DMS114 treated with DMSO at 0.1 percent for 48 hours (cell line): ENCODE measurements around the gene MACF1.

Experiments
- DNase-seq: peaks from one replicate; lab custom pipeline; 2025; ENCODE audit not compliant: unreplicated experiment; lab: John Stamatoyannopoulos, UW

The MACF1 gene

DNA sequence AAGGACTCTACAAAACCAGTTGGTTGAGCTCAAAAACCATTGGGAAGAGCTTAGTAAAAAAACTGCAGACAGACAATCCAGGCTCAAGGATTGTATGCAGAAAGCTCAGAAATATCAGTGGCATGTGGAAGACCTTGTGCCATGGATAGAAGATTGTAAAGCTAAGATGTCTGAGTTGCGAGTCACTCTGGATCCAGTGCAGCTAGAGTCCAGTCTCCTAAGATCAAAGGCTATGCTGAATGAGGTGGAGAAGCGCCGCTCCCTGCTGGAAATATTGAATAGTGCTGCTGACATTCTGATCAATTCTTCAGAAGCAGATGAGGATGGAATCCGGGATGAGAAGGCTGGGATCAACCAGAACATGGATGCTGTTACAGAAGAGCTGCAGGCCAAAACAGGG, 183.0 kb downstream of the MACF1 start:
- no peak for DNase-seq

DNA sequence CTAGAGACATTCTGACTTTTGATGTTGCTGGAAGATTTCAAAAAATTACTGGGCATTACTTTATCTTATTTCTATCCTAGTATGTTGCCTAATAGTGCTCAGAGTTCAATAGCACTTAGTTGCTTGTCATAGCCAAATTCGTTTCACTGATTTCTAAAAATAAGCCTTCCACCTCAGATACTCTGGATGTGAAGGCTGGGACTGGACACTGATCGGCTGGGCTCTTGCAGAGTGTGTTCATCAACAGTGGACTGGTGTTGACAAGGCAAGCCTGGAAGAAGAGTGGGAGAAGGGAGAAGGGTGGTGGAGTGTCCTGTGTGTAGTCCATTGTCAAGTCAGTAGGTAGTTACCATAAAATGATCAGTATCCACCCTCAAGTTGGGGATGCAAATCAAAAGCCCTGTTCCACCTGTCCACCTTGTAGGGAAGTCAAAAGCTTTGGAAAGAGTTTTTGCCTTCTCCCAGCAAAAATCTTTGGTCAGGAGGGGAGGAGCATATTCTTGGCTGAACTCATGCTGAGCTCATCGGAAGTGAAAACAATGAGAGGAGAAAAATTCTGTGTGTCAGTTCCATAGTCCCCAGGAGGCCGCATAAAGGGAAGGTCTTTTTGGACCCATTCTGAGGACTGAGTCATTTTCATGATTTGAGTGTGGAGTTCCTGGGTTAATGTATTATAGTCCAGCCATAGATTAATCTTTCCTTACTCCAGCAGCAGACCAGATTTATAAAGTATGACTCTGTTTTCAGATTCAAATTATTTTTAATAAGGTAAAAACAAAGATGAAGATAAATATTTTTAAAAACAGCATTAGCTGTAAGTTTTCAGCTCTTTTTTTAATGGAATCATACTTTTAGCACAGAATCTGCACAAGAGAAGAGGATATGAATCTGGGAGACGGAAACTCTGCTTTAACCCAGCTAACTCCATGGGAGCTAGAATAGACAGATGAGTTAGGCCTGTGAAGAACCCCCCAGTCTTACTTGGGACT, 187.5 kb downstream of the MACF1 start:
- DNase-seq = no peak

DNA sequence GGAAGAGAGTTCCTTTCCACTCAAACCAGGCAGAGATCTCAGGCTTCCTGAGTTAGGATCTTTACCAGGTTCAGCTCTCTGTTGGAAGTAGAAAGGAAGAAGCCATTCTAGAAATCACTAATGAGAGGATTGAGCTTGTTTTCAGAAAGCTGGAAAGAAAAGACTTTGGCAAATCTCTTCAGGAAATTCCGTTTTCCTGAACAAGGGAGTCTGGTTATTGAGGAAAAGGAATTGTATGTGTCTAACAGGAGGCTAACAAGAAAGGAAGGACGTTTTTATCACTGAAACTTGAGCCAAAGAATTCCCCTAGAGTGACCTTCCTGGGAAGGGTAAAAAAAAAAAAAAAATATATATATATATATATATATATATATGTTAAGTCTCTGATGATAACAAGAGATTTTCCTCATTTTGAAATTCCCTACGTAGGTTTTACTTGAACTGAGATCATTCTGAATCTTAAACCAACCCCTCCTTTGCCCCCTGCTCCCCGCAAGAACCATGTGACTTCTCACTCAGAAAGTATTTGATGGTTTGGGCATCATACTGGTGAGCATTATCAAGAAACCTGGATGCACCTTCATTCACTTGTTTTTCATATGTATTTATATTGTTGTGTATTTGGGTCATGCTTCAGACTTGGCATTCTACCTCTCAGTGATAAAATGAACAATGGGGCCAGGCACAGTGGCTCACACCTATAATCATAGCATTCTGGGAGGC, 188.5 kb downstream of the MACF1 start:
- no peak for DNase-seq

DNA sequence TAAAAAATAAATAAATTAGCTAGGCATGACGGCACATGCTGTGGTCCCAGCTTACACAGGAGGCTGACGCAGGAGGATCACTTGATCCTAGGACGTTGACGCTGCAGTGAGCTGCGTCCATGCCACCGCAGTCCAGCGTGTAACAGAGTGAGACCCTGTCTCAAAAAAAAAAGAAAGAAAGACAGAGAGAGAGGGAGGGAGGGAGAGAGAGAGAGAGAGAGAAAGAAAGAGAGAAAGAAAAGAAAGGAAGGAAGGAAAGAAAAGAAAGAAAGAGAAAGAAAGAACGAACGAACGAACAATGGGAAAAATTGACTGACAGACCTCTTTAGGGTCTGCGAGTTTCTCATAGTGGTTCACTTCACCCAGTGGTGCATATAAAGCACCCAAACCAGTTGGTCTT, 189.2 kb downstream of the MACF1 start:
- DNase-seq = no peak

DNA sequence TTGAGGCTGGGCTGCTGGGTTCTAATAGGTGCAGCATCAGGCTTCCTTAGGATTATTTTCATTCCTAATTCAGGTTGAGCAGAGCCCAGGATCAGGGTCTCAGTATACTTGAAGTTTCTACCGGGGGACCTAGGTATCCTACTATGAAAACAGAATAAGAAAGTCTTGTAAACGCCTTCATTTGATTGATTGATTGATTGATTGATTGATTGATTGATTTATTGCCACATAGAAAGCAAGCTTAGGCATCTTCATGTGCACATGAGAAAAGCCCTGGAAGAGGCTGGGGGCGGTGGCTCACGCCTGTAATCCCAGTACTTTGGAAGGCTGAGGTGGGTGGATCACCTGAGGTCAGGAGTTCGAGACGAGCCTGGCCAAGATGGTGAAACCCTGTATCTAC, 189.6 kb downstream of the MACF1 start:
- DNase-seq = no peak

DNA sequence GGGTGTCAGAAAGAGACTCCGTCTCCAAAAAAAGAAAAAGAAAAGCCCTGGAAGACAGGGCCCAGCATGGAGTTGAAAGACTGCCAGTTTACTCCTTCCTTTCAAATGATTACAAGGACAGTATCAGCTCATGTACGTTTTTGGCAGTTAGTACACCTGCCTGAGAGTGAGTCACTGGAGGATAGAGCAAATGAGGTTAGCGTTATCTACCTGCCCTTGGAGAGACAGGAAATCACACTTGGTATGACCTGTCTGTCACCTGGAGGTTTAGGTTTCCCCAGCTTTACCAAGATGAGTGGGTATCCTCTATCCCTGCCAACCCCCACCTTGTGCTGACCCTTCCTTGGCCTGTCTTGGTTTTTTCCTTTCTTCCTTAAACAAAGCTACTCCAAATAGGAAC, 190.1 kb downstream of the MACF1 start:
- DNase-seq = no peak

DNA sequence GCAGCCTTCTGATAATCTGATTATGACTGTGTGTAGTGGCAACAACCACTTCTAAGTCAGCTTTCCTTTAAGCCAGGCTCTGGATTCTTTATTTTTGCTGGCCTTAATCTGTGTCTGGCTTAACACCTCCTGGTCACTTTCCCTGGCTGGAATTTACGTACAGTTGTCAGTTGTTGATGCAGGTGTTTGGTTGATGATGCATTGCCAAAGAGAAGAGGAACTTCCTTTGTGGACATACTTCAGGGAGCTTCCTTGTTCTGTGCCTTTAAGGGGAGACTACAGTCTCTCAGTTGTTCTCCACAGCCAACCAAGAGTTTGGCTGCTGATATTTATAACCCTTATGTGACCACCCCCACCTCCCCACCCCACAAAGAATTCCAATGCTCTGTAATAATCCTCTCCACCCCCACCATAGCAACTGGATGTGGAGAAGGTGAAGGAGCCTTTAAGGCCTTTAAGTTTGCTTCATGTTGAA, 190.9 kb downstream of the MACF1 start:
- DNase-seq = no peak

DNA sequence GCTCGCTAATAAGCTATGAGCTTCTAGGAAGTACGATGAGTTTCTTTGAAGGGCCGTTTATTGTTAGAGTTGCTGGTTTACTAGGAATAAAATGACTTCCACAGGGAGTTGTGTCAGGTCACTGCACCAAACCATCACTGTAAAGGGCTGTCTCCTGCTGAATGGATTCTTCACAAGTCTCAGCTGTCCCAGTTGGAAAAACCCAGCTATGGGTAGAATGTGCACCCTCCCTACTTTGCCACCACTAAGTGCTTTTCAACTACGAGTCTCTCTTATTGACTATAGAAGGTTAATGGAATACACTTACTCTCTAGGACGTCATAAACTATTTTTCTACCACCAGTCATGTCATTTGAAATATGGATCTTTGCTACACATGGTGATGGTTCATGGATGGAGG, 192.2 kb downstream of the MACF1 start:
- DNase-seq = no peak

DNA sequence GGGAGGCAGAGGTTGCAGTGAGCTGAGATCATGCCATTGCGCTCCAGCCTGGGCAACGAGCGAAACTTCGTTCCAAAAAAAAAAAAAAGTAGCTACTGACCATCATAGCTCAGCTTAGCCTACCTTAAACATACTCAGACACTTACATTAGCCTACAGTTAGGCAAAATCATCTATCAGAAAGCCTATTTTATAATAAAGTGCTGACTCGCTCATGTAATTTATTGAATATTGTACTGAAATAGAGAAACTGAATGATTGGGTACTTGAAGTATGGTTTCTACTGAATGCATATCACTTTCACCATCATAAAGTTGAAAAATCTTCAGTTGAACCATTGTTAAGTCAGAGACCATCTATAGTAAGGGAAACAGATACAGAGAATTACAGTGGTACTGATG, 193.0 kb downstream of the MACF1 start:
- DNase-seq = no peak

DNA sequence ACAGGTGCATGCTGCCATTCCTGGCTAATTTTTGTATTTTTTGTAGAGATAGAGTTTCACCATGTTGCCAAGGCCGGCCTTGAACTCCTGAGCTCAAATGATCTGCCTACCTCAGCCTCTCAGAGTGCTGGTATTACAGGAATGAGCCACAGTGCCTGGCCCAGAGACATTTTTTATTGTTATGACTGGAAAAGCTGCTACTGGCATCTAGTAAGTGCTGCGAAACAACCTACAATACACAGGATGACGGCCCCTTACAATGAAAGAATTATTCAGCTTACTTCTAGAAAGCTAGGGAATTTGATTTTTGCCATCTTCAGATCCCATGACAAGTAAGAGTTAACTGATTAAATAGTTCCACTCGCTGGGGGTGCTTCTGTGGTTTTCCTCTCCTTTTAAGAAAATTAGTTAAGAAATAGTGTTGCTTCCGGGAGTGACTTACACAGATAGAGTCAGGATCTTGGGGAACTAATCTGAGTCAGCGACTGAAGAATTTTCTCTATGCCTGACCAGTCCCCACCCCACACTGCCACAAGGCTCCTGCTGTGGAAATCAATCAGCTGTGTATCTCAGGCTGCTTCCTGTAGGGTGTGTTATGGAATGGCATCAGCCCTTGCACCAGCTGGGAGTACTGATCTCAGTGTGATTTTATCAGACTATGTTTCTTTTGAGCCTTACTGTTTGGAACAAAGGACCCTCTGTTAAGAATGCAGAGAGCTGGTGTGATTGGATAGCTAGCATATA, 194.0 kb downstream of the MACF1 start:
- DNase-seq = no peak

DNA sequence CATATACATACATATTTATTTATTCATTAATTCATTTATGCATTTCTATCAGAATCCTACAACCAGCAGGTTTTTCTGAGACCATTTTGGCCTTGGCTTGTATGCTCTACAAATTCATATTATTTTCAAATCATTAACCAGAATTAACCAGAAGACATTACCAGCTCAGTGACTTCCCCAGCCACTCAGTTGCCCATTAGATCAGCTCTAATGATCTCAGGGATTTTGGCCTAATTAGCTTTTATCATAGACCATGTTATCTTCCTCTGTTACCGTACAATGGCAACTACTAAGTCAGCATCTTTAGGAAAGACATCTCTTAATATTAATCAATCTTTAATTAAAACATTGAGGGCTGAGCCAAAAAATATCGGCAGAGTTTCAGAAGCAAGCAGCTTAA, 196.6 kb downstream of the MACF1 start:
- DNase-seq = no peak

DNA sequence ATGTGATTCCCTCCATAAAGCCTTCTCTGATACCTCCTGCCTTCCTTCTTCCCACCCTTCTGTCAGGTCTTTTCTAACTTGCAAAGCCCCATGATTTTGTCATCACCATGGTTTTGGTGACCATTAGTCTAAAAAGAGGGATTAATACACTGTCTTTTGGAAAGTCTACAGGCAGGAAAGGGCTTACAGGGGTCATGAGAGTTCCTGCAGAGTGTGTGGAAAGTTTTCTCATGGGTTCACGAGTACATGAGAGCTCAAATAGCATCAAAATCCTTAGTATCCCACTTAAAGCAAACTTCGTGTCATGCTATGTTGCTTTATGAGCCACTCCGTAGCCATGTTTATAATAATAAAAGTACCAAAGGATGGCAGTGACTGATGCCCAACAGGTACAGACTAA, 200.4 kb downstream of the MACF1 start:
- no peak for DNase-seq

DNA sequence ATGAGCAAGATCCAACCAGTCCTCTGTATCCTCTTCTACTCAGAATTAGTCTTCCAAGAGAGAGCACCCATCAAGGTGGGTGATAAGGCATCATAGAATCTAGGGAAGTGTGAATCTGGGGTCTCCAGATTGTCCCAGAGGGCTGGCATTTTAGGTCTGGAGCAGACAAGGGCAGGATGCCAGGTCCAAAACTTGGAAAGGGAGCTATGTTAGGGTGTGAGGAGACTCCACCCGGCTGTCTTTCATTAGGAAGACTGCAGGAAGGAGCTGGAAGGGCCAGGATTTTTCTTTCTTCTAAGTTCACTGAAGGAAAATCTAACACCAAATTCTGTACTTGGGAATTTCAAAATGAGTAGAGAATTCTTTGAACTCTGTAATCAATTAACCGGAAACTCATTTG, 200.9 kb downstream of the MACF1 start:
- DNase-seq = no peak

DNA sequence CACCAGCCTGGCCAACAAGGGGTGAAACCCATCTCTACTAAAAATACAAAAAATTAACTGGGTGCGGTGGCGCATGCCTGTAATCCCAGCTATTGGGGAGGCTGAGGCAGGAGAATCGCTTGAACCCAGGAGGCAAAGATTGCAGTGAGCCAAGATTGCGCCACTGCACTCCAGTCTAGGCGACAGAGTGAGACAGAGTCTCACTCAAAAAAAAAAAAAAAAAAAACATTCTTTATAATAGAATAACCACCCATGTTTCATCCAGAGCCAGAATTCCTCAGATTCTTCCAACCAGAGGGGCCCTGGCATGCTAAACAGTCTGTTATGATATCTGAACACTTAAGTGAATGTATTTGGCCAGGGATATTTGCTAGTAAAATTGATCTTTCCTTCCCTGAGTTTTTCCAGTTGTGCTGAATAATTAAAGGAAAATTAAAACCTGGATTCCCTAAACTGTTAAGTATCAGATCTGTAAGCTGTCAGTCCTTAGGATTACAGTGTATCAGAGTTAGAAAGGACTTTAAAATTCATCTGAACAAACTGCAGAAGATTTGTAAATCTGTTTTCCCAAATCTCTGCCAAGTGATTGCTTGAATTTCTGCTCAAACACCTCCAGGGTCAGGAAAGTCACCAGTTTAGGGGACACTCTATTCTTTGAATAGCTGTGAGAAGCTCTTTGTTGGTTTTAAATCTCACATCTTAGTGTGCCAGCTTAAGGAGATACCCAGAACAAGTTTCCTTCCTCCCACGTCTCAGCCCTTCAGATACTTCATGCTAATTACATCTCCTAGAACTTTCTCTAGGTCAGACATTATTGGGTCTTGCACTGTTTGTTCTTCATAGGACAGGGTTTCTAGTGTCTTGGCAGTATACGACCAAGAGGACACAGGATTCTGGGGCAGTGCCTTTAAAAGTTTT, 202.3 kb downstream of the MACF1 start:
- DNase-seq = no peak

DNA sequence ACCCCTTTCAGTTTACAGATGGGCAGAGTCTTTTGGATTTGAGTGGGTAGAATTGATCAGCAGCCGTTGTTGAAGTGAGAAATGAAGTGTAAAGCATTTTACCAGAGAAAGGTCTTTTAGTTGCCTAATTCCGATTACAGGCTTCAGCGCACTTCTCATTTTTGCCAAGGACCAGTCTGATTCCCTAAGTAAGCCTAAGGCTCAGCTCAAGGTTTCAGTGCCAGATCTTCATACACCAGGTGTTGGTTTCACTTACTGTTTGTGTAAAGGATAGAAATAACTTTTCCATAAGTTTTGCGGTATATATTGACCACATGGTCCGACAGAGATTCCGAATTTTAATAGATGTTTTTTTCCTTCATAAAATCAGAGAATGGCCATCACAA, 203.0 kb downstream of the MACF1 start:
- DNase-seq = no peak

DNA sequence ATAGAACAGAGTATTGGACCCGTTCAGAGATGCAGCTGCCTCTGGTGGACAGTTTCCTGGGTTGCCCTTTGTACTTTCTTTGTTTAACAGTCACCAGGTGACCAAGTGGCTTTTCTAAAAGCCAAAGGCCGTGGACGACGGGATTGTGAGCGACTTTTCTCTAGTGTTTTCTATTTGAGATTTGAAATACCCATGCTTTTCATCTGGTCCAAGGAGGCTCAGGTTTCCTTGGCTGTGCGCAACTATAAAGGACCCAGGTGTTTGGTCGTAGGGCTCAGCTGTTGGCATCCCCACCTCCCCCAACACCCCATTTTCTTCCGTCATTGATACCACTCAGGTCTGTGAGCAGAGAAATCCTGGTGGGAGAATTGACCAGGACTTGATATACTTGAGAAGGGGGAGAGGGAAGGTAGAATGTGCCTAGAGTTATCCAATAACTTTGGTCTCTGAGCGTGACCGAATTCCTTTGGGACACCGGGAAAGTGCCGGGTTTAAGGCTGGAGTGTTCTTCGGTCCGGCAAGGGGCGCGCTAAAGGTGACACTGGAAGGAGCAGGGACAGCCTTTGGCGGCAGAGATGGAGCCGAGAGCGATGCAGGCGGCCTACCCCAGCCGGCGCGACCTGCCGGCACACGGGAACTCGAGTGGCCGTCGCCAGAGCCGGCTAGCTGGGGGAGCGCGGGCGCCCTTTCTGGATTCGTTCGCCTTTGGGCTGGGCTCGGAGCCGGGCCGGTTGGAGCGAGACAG, 203.6 kb downstream of the MACF1 start:
- no peak for DNase-seq

DNA sequence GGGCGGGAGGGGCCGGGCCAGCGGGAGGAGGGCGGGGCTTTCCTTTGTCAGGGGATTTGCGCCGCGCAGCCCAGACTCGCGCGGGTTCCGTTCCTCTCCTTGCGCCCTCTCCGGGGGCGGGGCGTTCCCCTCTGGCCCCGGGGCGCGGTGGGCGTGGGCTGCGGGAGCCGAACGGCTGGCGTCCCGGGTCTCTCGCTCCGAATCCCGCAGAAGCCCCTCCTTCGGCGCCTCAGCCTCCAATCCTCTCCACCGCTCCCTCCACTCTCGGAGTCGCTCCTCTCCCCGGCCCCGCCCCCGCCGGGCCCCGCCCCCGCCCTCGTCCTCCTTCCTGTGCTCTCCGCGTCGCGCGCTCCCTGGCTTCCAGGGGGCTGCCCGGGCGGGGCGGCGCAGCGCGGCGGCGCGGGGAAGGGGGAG, 204.2 kb downstream of the MACF1 start:
- DNase-seq = peak; percentile 92

DNA sequence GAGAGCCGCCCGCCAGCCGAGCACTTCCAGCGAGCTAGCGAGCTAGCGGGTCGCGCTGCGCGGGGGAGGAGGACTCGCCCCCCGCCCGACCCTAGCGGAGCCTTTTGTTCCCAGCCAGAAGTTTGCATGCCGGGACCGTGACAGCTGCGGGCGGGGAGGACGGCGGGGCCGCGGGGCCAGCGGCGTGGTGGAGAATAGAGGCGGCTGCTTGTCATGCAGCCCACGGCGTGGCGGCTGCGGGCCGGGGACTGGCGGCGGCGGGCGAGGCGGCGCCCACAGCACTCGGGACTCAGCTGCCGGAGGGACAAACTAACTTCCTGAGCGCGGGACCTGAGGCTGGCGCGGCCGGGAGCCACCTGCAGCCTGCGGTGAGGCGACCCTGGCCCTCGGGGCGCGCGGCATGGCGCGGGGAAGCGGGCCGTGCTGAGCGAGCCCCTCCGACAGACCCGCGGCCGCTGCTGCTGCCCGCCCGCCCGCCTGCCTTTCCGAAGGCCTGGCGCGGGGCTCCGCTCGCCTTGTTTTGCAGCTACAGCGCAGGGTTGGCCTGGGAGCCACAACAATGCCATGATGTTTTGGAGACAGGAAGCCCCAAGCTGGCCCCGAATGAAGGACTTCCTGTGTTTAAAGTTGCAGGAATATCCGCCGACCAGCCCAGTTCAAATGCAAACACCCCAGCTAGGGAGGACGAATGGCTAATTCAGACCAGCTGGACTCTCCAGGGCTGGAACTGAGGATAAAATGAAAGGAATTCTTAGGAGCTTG, 204.7 kb downstream of the MACF1 start:
- no peak for DNase-seq

DNA sequence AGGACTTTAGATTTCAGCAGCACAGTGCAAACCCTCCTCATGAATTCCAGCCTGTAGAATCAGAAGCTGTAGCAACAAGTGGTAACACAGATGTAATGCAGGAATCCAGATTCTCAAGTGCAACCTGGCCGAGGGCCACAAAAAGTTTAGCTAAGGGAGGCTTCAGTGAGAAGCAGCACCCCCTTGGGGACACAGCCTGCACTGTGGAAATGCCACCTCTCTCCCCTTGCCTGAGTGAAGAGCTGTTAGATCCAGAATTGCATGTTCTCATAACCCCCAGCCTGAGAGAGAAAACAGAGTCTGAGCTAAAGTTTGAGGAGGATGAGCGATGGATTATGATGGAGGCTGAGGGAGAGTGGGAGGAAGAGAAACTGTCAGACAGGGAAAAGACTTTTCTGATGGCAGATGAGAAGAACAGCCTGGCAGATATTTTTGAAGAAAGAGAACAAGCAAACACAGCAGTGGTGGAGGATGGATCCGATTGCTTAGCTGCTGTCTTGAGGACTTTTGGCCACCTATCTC, 206.5 kb downstream of the MACF1 start:
- peak; percentile 25 for DNase-seq
